Gastrocnemius medialis (tissue), 4 donors: ENCODE data around the gene SSU72. TPM values are rescaled to one million over a fixed set of nuclear protein-coding genes. Genes with fewer than 3 reads are reported as not detected.

Source experiments
- ATAC-seq, 2 donors: fragments of 150-250 bp; one replicate each; pipeline ENCODE4 v1.9.1; 2016
- DNase-seq, 2 donors: peaks; one replicate each; pipeline ENCODE4 v3.0.0-alpha.2; 2019
- H3K27ac ChIP-seq, 4 donors: fragments of 200-600 bp; sonication (generic); 1 replicate in 1 of 4; 2 replicates in 3 of 4; pipeline ENCODE4 v1.5.1; 2016 to 2018; ENCODE audit warnings: mild to moderate bottlenecking in 2 of 4, moderate library complexity in 1 of 4
- H3K27me3 ChIP-seq, 3 donors: fragments of 200-600 bp; sonication (generic) in 2 of 3; 1 replicate in 1 of 3; 2 replicates in 2 of 3; pipeline versions ENCODE4 v1.5.1 to v1.6.0; 2016 to 2019; ENCODE audit warnings: mild to moderate bottlenecking in 1 of 3, moderate library complexity in 1 of 3
- H3K36me3 ChIP-seq, 2 donors: fragments of 200-600 bp; sonication (generic) in 1 of 2; one replicate each; pipeline ENCODE4 v1.5.1; 2017 to 2018
- H3K4me1 ChIP-seq, 2 donors: fragments of 200-600 bp; sonication (generic) in 1 of 2; one replicate each; pipeline ENCODE4 v1.5.1; 2016 to 2017; ENCODE audit warnings: mild to moderate bottlenecking in 2 of 2
- H3K4me3 ChIP-seq, 4 donors: fragments of 200-600 bp; sonication (generic) in 3 of 4; 1 replicate in 1 of 4; 2 replicates in 3 of 4; pipeline ENCODE4 v1.5.1; 2016 to 2019; ENCODE audit warnings: mild to moderate bottlenecking in 2 of 4
- H3K9me3 ChIP-seq, 3 donors: fragments of 200-600 bp; sonication (generic) in 2 of 3; 1 replicate in 1 of 3; 2 replicates in 2 of 3; pipeline ENCODE4 v1.5.1; 2016 to 2019
- CTCF ChIP-seq, 5 experiments: fragments of 450-650 bp in 3 of 5; fragments of 200-600 bp in 2 of 5; sonication (generic) in 2 of 5; IDR thresholded peaks in 4 of 5; conservative IDR thresholded peaks in 1 of 5; 1 replicate in 4 of 5; 2 replicates in 1 of 5; pipeline ENCODE4 v1.5.1; 2016 to 2019; ENCODE audit warnings: antibody characterized with exemption in 5 of 5, mild to moderate bottlenecking in 3 of 5, moderate library complexity in 3 of 5
- POLR2A ChIP-seq, 2 donors: fragments of 450-650 bp; IDR thresholded peaks; one replicate each; pipeline ENCODE4 v1.6.1; 2017; ENCODE audit warnings: antibody characterized with exemption in 2 of 2, mild to moderate bottlenecking in 2 of 2, moderate library complexity in 2 of 2
- in situ Hi-C, 4 donors: fragments of 200-750 bp; cut with MboI; loops; one replicate each; pipeline versions ENCODE4 v1.15.0 to v1.8.0; 2017; ENCODE audit warnings: low sequenced_read_pairs in 4 of 4
- intact Hi-C: fragments of 100-400 bp; cut with DNase I; formaldehyde crosslinking; loops from one replicate; pipeline ENCODE4 v1.15.1; 2023; ENCODE audit warnings: low total_unique reads
- total RNA-seq, 4 donors: library from RNA; depleted of rRNA; stranded (reverse); fragments of >200 nt; gene quantifications; one replicate each; pipeline versions ENCODE4 v1.1.0 to v1.2.3, GENCODE V29; 2016

Gene SSU72
- total RNA-seq, 4 donors from 2014 or later, result 141 to 235 (median 208) TPM

- in situ Hi-C loops (no loop called here), intact Hi-C loops (no loop called here)
- no peaks in the 10 kb centered on the region for H3K27me3 ChIP-seq
- peaks cover 41 to 53% of the 10 kb centered on the region in 2 donors for H3K4me1 ChIP-seq
- no peak for DNase-seq
- peak overlapping the region in 2 of 4 donors; percentile 75 to 90 for H3K27ac ChIP-seq
- H3K4me3 ChIP-seq, result no peak overlapping the region
- ATAC-seq, result no peak
- no peaks in the 10 kb centered on the region for H3K9me3 ChIP-seq
- no peak for TF ChIP-seq POLR2A (IDR thresholded peaks at IDR 0.05)
- no peak for TF ChIP-seq CTCF (IDR thresholded peaks at IDR 0.05 in 4 of 5, conservative IDR thresholded peaks at IDR 0.05 in 1 of 5)
- no peaks in the 10 kb centered on the region for H3K36me3 ChIP-seq
Observed at GRCh38 chr1:1551524-1552262, 23.0 kb downstream of the SSU72 start.

- ATAC-seq (peak in 1 of 2 donors; percentile 51), DNase-seq (peak in 1 of 2 donors; percentile 71)
- Histone ChIP-seq H3K27me3 (no peaks in the 10 kb centered on the region), H3K4me1 (peaks cover 39 to 50% of the 10 kb centered on the region in 2 donors), H3K36me3 (no peaks in the 10 kb centered on the region), H3K4me3 (no peak overlapping the region), H3K9me3 (no peaks in the 10 kb centered on the region), H3K27ac (peak overlapping the region; percentile 45 to 90 (median 68))
- TF ChIP-seq POLR2A (IDR thresholded peaks at IDR 0.05) (no peak), CTCF (IDR thresholded peaks at IDR 0.05 in 4 of 5, conservative IDR thresholded peaks at IDR 0.05 in 1 of 5) (peak in 4 of 5 experiments; percentile 23 to 49 (median 40))
- intact Hi-C loops, result no loop called here
- in situ Hi-C loops, result no loop called here
Observed at GRCh38 chr1:1550591-1551432, 23.9 kb downstream of the SSU72 start.

GRCh38 chr1:1550087-1550486 lies 24.6 kb downstream of the SSU72 start:
- no peaks in the 10 kb centered on the region for H3K36me3 ChIP-seq
- H3K27ac ChIP-seq, result peak overlapping the region; percentile 45 to 90 (median 68)
- H3K4me3 ChIP-seq, result no peak overlapping the region
- intact Hi-C loops (no loop called here), in situ Hi-C loops (no loop called here)
- no peaks in the 10 kb centered on the region for H3K9me3 ChIP-seq
- ATAC-seq (no peak), DNase-seq (no peak)
- H3K27me3 ChIP-seq, result no peaks in the 10 kb centered on the region
- TF ChIP-seq POLR2A (IDR thresholded peaks at IDR 0.05) (no peak), CTCF (IDR thresholded peaks at IDR 0.05 in 4 of 5, conservative IDR thresholded peaks at IDR 0.05 in 1 of 5) (no peak)
- H3K4me1 ChIP-seq, result peaks cover 33 to 43% of the 10 kb centered on the region in 2 donors

- intact Hi-C loops (no loop called here), in situ Hi-C loops (no loop called here)
- no peaks in the 10 kb centered on the region for H3K9me3 ChIP-seq
Observed at GRCh38 chr1:1548591-1548990, 26.1 kb downstream of the SSU72 start.

More at GRCh38 chr1:1548591-1548990, 26.1 kb downstream of the SSU72 start:
- no peak for DNase-seq
- Histone ChIP-seq H3K36me3 (peaks cover 0 to 3% of the 10 kb centered on the region in 2 donors), H3K4me1 (peaks cover 19 to 36% of the 10 kb centered on the region in 2 donors), H3K4me3 (no peak overlapping the region), H3K27ac (peak overlapping the region in 1 of 4 donors; percentile 90), H3K27me3 (no peaks in the 10 kb centered on the region)
- TF ChIP-seq POLR2A (IDR thresholded peaks at IDR 0.05) (no peak), CTCF (IDR thresholded peaks at IDR 0.05 in 4 of 5, conservative IDR thresholded peaks at IDR 0.05 in 1 of 5) (no peak)
- no peak for ATAC-seq
